ENCODE results near the gene MYH4. TPM values are rescaled to one million over a fixed set of nuclear protein-coding genes. Genes with fewer than 3 reads are reported as not detected.

MYH4 gene
- total and polyA plus RNA-seq, 2 of the 13 experiments (the other 11 are each of a cell fraction or from before 2014, with no cell fraction given): 0.01 to 0.02 TPM

DNA sequence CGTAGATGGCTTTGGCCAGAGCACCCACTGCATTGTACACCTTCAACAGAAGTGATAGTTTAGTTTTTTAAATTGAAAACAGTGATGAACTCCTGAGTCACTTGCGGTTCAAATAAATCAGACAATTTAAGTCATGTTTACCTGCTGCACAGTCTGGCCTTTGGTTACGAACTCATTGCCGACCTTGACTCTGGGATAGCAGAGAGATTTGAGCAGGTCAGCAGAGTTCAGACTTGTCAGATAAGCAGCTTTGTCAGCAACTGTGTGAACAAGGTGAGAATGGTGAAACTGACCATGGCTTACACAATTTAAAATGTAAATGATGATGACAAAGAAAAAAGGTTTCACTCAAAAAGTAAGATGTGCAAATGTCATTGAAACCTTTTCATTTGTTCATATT is 9.3 kb downstream of the MYH4 start (continued):
- TF ChIP-seq, protein P1, sequence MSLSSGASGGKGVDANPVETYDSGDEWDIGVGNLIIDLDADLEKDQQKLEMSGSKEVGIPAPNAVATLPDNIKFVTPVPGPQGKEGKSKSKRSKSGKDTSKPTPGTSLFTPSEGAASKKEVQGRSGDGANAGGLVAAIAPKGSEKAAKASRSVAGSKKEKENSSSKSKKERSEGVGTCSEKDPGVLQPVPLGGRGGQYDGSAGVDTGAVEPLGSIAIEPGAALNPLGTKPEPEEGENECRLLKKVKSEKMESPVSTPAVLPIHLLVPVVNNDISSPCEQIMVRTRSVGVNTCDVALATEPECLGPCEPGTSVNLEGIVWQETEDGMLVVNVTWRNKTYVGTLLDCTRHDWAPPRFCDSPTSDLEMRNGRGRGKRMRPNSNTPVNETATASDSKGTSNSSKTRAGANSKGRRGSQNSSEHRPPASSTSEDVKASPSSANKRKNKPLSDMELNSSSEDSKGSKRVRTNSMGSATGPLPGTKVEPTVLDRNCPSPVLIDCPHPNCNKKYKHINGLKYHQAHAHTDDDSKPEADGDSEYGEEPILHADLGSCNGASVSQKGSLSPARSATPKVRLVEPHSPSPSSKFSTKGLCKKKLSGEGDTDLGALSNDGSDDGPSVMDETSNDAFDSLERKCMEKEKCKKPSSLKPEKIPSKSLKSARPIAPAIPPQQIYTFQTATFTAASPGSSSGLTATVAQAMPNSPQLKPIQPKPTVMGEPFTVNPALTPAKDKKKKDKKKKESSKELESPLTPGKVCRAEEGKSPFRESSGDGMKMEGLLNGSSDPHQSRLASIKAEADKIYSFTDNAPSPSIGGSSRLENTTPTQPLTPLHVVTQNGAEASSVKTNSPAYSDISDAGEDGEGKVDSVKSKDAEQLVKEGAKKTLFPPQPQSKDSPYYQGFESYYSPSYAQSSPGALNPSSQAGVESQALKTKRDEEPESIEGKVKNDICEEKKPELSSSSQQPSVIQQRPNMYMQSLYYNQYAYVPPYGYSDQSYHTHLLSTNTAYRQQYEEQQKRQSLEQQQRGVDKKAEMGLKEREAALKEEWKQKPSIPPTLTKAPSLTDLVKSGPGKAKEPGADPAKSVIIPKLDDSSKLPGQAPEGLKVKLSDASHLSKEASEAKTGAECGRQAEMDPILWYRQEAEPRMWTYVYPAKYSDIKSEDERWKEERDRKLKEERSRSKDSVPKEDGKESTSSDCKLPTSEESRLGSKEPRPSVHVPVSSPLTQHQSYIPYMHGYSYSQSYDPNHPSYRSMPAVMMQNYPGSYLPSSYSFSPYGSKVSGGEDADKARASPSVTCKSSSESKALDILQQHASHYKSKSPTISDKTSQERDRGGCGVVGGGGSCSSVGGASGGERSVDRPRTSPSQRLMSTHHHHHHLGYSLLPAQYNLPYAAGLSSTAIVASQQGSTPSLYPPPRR (CRISPR knock-in tag; IDR thresholded peaks at IDR 0.05; ENCODE audit: borderline replicate concordance): peak; percentile 61; the same call in 1 of the 2 replicates
- peak; percentile 24; the same call in 1 of the 2 replicates for TF ChIP-seq HNF4A (CRISPR knock-in tag; IDR thresholded peaks at IDR 0.05)
- 0 out of 2 replicates have a peak, but pooled peaks have one; percentile 26 for TF ChIP-seq MEF2D (CRISPR knock-in tag; IDR thresholded peaks at IDR 0.05)
- TF ChIP-seq SRSF1 (optimal IDR thresholded peaks at IDR 0.05; ENCODE audit: low read depth, low read length): no peak
- TF ChIP-seq MIXL1 (CRISPR knock-in tag; IDR thresholded peaks at IDR 0.05): peak; percentile 52; the same call in 1 of the 2 replicates
- TF ChIP-seq LCORL (IDR thresholded peaks at IDR 0.05): no peak
- 0 out of 2 replicates have a peak, but pooled peaks have one; percentile 21 for TF ChIP-seq LCORL (CRISPR knock-in tag; IDR thresholded peaks at IDR 0.05)
- TF ChIP-seq NR2F2 (IDR thresholded peaks at IDR 0.05; ENCODE audit: borderline replicate concordance, low read depth): peak; percentile 77
- TF ChIP-seq CEBPG (CRISPR knock-in tag; IDR thresholded peaks at IDR 0.05): peak; percentile 17; the same call in 1 of the 2 replicates
- TF ChIP-seq JDP2 (CRISPR knock-in tag; IDR thresholded peaks at IDR 0.05; ENCODE audit: borderline replicate concordance): no peak
- TF ChIP-seq NCOR1 (IDR thresholded peaks at IDR 0.05; ENCODE audit: borderline replicate concordance, low read length): peak; percentile 39; the same call in 1 of the 2 replicates
- TF ChIP-seq SKI (IDR thresholded peaks at IDR 0.05; ENCODE audit: partially characterized antibody): peak; percentile 94
- TF ChIP-seq, protein P2, sequence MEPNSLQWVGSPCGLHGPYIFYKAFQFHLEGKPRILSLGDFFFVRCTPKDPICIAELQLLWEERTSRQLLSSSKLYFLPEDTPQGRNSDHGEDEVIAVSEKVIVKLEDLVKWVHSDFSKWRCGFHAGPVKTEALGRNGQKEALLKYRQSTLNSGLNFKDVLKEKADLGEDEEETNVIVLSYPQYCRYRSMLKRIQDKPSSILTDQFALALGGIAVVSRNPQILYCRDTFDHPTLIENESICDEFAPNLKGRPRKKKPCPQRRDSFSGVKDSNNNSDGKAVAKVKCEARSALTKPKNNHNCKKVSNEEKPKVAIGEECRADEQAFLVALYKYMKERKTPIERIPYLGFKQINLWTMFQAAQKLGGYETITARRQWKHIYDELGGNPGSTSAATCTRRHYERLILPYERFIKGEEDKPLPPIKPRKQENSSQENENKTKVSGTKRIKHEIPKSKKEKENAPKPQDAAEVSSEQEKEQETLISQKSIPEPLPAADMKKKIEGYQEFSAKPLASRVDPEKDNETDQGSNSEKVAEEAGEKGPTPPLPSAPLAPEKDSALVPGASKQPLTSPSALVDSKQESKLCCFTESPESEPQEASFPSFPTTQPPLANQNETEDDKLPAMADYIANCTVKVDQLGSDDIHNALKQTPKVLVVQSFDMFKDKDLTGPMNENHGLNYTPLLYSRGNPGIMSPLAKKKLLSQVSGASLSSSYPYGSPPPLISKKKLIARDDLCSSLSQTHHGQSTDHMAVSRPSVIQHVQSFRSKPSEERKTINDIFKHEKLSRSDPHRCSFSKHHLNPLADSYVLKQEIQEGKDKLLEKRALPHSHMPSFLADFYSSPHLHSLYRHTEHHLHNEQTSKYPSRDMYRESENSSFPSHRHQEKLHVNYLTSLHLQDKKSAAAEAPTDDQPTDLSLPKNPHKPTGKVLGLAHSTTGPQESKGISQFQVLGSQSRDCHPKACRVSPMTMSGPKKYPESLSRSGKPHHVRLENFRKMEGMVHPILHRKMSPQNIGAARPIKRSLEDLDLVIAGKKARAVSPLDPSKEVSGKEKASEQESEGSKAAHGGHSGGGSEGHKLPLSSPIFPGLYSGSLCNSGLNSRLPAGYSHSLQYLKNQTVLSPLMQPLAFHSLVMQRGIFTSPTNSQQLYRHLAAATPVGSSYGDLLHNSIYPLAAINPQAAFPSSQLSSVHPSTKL (CRISPR knock-in tag; IDR thresholded peaks at IDR 0.05): peak; percentile 84
- TF ChIP-seq, protein P3, sequence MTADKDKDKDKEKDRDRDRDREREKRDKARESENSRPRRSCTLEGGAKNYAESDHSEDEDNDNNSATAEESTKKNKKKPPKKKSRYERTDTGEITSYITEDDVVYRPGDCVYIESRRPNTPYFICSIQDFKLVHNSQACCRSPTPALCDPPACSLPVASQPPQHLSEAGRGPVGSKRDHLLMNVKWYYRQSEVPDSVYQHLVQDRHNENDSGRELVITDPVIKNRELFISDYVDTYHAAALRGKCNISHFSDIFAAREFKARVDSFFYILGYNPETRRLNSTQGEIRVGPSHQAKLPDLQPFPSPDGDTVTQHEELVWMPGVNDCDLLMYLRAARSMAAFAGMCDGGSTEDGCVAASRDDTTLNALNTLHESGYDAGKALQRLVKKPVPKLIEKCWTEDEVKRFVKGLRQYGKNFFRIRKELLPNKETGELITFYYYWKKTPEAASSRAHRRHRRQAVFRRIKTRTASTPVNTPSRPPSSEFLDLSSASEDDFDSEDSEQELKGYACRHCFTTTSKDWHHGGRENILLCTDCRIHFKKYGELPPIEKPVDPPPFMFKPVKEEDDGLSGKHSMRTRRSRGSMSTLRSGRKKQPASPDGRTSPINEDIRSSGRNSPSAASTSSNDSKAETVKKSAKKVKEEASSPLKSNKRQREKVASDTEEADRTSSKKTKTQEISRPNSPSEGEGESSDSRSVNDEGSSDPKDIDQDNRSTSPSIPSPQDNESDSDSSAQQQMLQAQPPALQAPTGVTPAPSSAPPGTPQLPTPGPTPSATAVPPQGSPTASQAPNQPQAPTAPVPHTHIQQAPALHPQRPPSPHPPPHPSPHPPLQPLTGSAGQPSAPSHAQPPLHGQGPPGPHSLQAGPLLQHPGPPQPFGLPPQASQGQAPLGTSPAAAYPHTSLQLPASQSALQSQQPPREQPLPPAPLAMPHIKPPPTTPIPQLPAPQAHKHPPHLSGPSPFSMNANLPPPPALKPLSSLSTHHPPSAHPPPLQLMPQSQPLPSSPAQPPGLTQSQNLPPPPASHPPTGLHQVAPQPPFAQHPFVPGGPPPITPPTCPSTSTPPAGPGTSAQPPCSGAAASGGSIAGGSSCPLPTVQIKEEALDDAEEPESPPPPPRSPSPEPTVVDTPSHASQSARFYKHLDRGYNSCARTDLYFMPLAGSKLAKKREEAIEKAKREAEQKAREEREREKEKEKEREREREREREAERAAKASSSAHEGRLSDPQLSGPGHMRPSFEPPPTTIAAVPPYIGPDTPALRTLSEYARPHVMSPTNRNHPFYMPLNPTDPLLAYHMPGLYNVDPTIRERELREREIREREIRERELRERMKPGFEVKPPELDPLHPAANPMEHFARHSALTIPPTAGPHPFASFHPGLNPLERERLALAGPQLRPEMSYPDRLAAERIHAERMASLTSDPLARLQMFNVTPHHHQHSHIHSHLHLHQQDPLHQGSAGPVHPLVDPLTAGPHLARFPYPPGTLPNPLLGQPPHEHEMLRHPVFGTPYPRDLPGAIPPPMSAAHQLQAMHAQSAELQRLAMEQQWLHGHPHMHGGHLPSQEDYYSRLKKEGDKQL (CRISPR knock-in tag; IDR thresholded peaks at IDR 0.05; ENCODE audit: low read depth): 0 out of 2 replicates have a peak, but pooled peaks have one; percentile 24
- no peak for TF ChIP-seq GTF2F1 (IDR thresholded peaks at IDR 0.05; ENCODE audit: low read length)
